LoVo (cell line): Measurements from ENCODE around the gene AHDC1.
A peak's percentile ranks its signal among the peaks of the same experiment; 100 is the strongest.
"Not testable (repeated sequence)": the region's sequence is repeated elsewhere in the genome, so short reads cannot be mapped to it uniquely, and the experiment has no call there.

ENCODE experiments used
- DNase-seq: peaks from one replicate; pipeline ENCODE4 v3.0.0-alpha.2; 2016; ENCODE audit warnings: low spot score

The AHDC1 gene, protein sequence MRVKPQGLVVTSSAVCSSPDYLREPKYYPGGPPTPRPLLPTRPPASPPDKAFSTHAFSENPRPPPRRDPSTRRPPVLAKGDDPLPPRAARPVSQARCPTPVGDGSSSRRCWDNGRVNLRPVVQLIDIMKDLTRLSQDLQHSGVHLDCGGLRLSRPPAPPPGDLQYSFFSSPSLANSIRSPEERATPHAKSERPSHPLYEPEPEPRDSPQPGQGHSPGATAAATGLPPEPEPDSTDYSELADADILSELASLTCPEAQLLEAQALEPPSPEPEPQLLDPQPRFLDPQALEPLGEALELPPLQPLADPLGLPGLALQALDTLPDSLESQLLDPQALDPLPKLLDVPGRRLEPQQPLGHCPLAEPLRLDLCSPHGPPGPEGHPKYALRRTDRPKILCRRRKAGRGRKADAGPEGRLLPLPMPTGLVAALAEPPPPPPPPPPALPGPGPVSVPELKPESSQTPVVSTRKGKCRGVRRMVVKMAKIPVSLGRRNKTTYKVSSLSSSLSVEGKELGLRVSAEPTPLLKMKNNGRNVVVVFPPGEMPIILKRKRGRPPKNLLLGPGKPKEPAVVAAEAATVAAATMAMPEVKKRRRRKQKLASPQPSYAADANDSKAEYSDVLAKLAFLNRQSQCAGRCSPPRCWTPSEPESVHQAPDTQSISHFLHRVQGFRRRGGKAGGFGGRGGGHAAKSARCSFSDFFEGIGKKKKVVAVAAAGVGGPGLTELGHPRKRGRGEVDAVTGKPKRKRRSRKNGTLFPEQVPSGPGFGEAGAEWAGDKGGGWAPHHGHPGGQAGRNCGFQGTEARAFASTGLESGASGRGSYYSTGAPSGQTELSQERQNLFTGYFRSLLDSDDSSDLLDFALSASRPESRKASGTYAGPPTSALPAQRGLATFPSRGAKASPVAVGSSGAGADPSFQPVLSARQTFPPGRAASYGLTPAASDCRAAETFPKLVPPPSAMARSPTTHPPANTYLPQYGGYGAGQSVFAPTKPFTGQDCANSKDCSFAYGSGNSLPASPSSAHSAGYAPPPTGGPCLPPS (N-terminal part only)

DNA sequence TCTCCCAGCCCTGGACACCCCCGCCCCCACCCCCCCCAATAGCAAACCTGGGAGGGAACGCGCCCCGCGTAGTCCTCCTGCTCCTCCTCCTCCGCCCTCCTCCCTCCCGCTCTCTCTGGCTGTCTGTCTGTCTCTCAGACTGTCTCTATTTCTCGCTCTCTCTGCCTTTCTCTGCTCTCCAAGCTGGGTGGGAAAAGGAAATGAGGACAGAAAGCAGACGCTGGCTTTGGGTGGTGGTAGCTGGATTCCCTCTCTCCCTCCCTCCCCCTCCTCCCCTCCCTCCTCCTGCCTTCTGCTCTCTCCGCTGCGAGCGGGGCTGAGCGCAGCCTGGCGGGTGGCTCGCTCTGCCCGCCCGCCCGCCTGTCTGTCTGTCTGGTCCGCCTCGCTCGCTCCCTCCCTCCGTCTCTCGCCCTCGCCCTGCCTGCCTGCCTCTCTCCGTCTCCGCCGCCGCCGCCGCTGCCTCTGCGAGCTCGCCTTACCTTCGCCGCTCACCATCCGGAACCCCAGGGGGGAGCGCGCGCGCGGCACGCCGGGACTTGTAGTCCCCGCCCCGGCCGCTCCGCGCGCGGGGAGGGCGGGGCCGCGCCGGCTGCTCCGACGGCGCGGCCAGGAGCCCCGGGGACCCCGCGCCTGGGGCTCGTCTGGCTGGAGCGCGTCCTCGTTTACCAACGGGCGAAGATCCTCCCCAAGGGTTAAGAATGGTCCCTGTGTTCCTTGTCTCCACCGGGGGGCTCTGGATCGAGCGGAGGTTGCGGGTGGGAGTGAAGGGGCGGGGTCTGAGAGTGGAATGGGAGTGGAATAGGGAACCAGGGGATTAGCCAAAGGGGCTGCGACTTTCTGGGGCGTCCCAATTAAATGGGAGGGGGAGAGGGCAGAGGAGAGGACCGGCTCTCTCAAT, at the start of gene AHDC1:
AHDC1 (minus strand) TSS at position 464 of the 898 bp plus-strand sequence. CDS start 52,029 bp downstream, outside the sequence.
- DNase-seq, result peak; percentile 86

DNA sequence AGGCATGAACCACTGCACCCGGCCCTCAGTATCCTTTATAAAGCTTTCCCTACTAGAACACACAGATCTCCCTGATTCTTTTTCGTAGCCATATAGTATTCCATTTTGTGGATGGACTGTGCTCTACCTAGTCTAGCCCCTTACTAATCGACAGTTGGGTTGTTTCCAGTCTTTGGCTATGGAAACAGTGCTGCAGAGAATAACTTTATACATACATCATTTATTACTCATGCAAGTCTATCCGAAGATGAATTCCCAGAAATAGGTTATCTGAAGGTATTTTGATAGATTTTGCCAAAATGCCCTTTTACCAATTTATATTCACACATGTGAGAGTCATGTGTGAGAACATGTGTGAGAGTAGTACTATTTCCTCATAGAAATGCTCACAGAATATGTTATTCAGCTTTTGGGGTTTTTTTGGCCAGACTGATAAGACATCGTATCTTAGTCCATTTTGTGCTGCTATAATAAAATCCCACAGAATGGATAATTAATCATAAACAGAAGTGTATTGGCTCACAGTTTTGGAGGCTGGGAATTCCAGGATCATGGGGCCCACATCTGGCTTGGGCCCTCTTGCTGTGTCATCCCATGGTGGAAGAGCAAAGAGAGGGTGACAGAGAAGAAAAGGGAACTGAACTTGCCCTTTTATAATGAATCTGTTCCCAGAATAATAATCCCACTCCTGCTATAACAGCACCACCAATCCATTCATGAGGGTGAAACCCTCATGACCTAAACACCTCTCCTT, 48.3 kb upstream of the AHDC1 start:
- DNase-seq, result no peak

DNA sequence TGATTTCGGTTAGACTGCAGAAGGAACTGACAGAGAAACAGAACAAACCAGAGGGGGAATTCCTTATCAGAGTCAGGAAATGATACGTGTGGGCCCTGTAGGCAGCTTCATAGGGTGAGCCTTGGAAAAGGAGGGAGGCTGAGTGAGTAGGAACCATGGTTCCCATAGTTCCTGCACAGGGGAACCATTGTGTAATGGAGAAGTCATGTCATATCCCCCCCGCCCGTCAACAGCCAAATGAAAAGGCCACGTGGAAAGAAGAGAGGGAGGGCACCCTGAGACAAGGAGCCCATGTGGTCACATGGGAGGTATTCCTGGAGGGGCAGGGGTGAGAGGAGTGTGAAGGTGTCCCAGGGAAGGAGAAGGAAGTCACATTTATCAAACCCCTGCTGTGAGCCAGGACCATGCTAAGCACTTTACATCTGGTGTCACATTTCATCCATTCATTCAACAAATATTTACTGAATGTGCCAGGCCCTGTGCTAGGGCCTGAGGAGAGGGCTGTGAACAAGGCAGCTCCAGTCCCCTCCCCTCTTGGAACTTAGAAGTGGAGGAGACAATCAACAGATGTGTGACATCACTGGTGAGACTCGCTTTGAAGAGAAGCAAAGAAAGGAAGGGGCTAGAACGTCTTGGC, 46.7 kb upstream of the AHDC1 start:
- DNase-seq, result peak; percentile 29

DNA sequence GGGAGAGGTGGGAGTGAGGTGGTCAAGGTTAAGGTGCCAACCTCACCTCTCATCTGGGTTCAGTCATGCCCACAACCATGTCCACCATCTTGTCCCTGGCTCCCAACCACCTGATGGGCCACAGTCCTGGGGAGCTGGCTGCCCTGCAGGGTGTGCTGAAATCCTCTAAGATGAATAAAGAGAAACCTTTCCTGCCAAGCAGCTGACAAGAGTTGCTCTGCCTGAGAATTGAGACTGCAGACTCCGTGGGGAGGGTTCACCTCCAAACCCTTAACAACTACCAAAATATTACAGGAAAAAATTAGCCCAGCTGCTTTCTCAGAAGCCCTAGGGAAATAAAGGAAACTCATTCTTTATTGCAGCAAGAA, 46.2 kb upstream of the AHDC1 start:
- DNase-seq, result no peak

DNA sequence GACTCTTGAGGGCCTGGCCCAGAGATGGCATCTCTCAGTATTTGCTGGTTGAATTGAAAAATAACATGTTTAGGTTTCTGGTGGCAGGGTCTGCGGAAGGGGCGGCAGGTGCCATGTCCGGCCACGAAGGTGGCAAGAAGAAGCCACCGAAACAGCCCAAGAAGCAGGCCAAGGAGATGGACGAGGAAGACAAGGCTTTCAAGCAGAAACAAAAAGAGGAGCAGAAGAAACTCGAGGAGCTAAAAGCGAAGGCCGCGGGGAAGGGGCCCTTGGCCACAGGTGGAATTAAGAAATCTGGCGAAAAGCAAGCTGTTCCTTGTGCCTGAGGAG, 45.3 kb upstream of the AHDC1 start:
- no peak for DNase-seq

DNA sequence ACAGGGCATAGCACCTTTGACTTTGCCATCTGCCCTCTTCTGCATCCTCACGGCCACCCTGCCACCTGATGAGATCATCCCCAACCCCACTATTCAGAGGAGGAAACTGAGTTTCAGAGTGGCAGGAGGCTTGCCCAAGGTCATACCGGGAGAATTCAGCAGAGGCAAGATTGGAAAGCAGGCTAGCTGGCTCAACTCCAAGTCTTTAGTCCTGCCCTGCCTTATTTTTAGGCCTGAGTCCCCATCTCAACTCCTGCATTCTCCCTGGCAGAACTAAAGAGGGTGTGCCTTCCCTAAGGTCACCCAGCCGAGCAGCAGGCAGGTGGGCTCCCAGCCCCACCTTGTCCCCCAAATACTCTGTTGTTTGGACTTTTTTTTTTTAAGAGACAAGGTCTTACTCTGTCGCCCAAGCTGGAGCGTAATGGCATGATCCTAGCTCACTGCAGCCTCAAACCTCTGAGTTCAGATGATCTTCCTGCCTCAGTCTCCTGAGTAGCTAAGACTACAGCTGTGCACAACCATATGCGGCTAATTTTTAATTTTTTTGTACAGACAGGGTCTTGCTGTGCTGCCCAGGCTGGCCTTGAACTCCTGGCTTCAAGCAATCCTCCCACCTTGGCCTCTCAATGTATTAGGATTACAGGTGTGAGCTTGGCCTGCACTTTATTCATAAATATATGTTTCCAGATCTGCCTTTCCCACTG, 44.8 kb upstream of the AHDC1 start:
- no peak for DNase-seq

DNA sequence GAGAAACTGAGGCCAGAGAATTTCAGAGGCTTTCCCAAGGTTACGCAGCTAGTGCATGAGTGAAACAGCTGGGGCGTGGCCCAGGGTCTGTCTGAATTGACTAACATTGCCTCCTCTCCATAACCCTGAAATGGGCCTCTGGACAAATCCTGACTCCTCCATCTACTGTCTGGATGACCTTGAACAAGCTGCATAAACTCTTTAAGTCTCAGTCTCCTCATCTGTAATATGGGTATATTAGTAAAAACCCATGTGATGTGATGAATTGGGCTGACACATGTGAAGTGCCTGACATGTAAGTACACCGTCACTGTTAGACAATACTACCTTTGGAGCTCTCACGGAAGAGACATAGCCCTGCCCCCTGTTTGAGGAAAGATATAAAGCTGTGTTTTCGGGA, 43.4 kb upstream of the AHDC1 start:
- no peak for DNase-seq

DNA sequence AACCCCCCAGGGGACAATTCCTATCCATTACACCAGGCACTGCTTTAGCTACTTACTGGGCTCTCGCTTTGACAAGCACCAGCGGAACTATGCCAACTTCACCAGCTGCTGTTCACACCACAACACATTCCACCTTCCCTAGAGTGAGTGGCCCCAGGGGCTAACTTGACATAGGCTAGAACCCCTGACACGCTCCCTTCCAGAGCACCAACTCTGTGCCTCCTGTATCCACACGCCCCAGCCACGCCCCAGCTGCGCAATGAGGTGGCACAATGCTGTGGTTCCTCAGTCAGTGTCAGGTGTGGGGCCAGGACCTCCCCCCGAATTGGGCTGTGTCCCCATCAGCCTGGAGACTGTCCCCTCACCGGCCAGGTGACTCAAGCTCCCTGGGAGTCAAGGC, 42.7 kb upstream of the AHDC1 start:
- DNase-seq, result no peak

DNA sequence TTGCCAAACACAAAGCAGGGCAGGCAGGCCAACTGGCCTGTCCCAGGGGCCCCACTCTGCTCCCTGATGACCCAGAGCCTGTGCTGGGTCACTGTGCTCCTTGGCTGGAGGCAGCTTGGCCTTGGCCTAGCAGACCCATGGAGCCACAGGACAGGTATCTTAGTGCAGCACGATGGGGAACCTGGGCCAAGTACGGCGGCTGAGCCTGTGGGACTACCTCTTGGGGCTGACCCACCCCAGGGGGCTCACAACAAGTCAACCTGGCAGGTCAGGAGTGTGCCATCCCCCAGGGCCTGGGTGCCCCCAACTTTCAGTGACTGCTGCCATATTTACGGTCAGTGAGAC, 41.1 kb upstream of the AHDC1 start:
- no peak for DNase-seq

DNA sequence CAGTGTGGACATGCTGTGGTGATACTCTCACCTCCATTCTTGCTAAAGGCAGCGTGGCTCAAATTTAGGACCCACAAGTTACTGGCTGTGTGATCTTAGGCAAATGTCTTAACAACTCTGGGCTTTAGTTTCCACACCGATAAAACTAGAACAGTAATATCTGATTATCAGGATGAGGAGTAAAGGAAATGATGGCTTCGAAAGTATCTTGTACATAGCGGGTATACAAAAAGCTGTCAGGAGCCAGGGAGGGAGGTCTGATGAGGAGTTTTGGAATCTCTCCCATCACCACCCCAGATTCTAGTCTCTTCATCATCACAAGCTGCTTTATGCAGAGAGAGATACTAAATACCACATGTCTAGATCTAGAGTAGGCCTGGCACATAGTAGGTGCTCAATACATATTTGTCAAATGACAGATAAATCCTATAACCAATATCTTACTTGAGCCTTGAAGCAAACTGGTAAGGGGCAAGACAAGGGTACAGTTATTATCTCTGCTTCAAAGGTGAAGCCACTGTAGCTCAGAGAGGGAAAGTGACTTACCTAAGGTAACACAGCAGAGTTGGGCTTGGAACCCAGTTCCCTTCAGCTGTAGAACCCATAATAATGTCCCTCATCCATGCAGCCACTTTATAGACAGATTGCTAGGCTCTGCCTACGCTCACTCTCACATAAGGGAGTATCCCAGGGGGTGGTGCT, 40.6 kb upstream of the AHDC1 start:
- no peak for DNase-seq

DNA sequence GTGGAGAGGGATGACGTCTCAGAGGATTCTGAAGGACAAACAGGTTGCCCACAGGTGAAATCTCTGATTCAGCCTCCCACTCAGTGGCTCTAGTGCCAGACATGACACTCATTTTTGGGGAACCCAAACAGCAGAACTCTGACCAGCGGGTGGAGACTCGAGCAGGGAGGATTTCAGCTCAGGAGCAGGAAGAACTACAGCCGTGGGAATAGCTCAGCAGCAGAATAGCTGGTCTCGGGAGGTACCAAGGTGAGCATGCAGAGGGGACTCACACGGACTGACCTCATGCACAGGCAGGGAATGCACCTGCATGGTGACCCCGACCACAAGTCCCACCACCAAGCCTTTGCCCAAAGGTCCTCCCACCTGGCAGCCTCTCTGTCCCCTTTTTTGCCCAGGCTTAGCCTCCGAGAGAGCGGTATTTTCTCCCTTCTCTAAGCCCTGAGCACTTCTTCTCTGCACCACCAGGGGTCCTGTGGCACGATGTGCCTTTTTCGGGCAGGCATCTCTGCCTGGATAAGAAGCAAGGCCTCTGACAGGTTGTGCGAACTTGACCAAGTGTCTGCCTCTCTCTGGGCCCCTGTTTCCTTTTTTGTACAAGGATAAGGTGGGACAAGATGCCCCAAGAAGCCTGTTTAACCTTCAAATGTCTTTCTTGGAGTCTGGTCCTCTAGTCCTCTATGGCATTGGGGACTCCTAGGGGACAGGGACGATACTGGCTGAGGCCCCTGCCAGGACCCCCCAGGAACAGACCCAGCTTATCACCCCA, 39.8 kb upstream of the AHDC1 start:
- DNase-seq, result peak; percentile 34

DNA sequence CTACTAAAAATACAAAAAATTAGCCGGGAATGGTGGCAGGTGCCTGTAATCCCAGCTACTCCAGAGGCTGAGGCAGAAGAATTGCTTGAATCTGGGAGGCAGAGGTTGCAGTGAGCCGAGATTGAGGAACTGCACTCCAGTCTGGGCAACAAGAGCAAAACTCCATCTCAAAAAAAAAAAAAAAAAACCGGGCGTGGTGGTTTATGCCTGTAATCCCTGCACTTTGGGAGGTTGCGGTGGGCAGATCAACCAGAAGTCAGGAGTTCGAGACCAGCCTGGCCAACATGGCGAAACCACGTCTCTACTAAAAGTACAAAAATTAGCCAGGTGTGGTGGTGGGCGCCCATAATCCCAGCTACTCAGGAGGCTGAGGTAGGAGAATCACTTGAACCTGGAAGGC, 36.6 kb upstream of the AHDC1 start:
- DNase-seq, result not testable (repeated sequence)

DNA sequence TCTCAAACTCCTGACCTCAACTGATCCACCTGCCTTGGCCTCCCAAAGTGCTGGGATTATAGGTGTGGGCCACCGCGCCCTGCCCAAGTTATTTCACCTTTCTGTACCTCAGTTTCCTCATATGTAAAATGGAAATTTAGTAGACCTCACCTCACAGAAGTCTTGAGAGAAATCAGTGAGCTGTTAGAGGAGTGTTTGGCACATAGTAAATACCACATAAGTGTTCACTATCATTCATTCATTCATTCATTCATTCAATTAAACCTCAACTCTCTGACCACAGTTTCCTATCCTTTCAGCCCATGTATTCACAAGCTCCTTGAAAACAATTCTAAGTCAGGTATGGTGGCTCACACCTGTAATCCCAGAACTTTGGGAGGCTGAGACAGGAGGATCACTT, 34.9 kb upstream of the AHDC1 start:
- DNase-seq, result no peak

DNA sequence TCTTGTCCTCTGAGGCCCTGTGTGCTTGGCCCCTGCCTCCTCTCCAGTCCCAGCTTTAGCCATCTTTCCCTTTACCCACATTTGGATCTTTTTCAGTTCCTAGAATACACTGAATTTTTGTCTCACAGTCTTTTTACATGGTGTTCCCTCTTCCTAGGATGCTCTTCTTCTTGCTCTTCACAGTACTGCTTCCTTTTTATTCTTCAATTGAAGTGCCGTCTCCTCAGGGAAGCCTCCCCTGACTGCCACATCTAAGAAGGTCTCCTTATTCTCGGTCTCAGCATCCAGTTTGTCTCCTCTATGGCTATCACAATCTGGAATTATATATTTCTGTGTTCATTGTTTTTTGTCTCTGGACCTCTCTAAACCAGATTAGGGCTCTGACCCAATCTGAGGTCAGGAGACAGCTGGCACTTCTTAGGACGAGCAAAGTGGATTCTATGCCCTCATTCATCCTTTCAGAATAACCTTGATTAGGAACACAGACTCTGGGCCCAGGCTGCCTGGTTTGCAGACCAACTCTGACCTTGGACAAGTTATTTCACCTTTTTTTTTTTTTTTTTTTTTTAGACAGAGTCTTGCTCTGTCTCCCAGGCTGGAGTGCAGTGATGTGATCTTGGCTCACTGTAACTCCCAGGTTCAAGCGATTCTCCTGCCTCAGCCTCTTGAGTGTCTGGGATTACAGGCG, 34.2 kb upstream of the AHDC1 start:
- no peak for DNase-seq

DNA sequence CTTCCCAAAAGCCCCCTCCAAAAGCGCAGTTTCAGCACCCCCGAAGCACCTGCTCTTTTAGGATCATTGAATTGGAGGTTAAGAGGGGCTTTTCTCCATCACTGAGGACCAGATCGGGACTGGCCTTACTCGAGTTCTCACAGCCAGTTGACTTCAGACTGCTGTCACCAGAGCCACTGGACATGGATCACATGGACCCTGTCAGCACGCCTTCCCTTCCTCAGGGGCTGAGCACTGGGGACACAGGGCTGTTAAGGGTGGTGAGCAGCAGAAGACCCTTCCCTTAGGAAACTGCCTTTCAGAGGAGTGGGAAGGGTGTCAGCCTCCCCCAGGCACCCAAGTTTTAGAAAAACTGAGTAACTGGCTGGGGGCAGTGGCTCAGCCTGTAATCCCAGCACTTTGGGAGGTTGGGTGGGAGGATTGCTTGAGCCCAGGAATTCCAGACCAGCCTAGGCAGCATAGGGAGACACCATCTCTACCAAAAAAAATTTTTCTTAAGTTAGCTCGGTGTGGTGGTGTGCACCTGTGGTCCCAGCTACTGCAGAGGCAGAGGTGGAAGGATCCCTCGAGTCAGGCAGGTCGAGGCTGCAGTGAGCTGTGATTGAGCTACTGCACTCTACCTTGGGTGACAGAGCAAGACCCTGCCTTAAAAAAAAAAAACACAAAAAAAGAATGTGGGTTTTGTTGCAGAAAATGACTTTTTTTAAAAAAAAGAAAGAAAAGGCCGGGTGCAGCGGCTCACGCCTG, 31.6 kb upstream of the AHDC1 start:
- DNase-seq, result no peak

DNA sequence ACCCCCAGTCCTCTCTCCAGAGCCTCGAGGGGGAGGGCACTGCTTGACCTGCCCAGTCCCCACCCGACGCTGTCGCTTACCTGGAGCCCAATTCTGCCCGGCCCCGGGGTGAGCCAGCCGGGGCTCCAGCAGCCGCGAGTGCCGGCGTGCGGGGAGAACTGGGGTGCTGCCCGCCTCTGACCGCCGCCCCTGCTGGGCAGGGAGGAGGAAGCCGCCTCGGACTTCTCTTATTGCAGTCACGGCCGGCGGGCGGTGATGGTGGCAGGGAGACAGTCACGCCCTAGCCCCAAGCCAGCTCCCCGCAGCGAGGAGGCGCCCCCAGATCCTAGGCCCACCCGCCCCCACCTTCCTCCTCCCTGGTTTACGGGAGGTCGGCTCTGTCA, 31.0 kb upstream of the AHDC1 start, which contains the start of gene FGR:
FGR (minus strand) TSS at position 201 of the 383 bp plus-strand sequence. CDS start 11,269 bp downstream, outside the sequence.
- no peak for DNase-seq
